Mucosa of descending colon (tissue), 3 donors: ENCODE data around the gene UBE2M. TPM values are rescaled to one million over a fixed set of nuclear protein-coding genes. Genes with fewer than 3 reads are reported as not detected.
A peak's percentile ranks its signal among the peaks of the same experiment; 100 is the strongest.

Source experiments
- ATAC-seq: fragments of 200-7000 bp; cut with Tn5 transposase; one replicate; pipeline ENCODE4 v1.9.1; 2020; ENCODE audit warnings: mild to moderate bottlenecking, moderate library complexity
- DNase-seq, 3 donors: peaks; one replicate each; pipeline ENCODE4 v3.0.0-alpha.2; 2020
- H3K36me3 ChIP-seq: fragments of 200-600 bp; one replicate; pipeline ENCODE4 v1.8.0; 2021; ENCODE audit warnings: low read depth, mild to moderate bottlenecking
- H3K4me1 ChIP-seq: fragments of 200-600 bp; one replicate; pipeline ENCODE4 v1.8.0; 2021; ENCODE audit warnings: low read depth, mild to moderate bottlenecking
- H3K4me3 ChIP-seq: fragments of 200-600 bp; one replicate; pipeline ENCODE4 v1.8.0; 2021; ENCODE audit warnings: mild to moderate bottlenecking
- H3K9me3 ChIP-seq: fragments of 200-600 bp; one replicate; pipeline ENCODE4 v1.8.0; 2021; ENCODE audit warnings: mild to moderate bottlenecking
- intact Hi-C, 2 donors: fragments of 100-400 bp; cut with DNase I in 1 of 2; cut with micrococcal nuclease in 1 of 2; formaldehyde crosslinking; loops; one replicate each; pipeline versions ENCODE4 v1.11.0 to v1.11.1; 2022; cut with DNase I, micrococcal nuclease
- total RNA-seq, 3 donors: library from RNA; stranded (reverse); fragmentation: NEBNext Ultra II Directional in 2 of 3; extraction: Animal tissue kit (Norgen Biotek cat#: 25700) in 2 of 3; gene quantifications; one replicate each; pipeline versions ENCODE4 v1.2.1 to v1.2.4, GENCODE V29; 2021 to 2023
- TF ChIP-seq, protein P1 (sequence below): fragments of 200-600 bp; IDR thresholded peaks from one replicate; pipeline ENCODE4 v1.8.0; 2022; ENCODE audit warnings: antibody characterized with exemption, mild to moderate bottlenecking
- donor health status: DM: no; HTN: no; CAD: no; lungs with moderate emphysema.
- donor health status: DM: no; HTN: no; CAD: no.
- donor health status: DM: no; HTN: yes; CAD: no.

UBE2M gene
- total RNA-seq, 3 donors from 2014 or later = 49.4 to 101 (median 66.7) TPM

DNA sequence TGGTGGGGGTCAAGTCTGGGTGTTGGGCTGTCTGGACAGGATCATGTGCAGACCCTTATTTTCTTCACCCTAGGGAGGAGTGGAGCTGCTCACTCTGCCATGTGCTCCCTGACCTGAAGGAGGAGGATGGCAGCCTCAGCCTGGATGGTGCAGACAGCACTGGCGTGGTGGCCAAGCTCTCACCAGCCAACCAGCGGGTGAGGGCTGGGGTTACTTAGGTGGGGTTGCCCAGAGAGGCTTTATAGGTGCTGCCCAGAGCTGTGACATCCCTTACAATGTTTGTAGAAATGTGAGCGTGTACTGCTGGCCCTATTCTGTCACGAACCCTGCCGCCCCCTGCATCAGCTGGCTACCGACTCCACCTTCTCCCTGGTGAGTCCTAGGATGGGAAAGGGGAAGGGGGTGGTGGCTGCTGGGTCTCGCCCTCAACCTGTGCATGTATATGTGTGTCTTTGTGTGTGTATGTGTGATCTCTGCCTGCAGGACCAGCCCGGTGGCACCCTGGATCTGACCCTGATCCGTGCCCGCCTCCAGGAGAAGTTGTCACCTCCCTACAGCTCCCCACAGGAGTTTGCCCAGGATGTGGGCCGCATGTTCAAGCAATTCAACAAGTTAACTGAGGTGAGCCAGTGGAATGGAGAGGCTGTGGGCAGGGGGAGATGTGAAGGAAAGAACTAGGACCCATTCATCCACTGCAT lies 8.6 kb downstream of the UBE2M start:
- H3K36me3 ChIP-seq = peaks cover 35% of the 10 kb centered on the region
- DNase-seq (peak in 1 of 3 donors; percentile 36), ATAC-seq (no peak)
- intact Hi-C loops = no loop called here
- no peak overlapping the region for H3K4me3 ChIP-seq
- H3K9me3 ChIP-seq = no peaks in the 10 kb centered on the region
- peaks cover 20% of the 10 kb centered on the region for H3K4me1 ChIP-seq
- TF ChIP-seq, protein P1, sequence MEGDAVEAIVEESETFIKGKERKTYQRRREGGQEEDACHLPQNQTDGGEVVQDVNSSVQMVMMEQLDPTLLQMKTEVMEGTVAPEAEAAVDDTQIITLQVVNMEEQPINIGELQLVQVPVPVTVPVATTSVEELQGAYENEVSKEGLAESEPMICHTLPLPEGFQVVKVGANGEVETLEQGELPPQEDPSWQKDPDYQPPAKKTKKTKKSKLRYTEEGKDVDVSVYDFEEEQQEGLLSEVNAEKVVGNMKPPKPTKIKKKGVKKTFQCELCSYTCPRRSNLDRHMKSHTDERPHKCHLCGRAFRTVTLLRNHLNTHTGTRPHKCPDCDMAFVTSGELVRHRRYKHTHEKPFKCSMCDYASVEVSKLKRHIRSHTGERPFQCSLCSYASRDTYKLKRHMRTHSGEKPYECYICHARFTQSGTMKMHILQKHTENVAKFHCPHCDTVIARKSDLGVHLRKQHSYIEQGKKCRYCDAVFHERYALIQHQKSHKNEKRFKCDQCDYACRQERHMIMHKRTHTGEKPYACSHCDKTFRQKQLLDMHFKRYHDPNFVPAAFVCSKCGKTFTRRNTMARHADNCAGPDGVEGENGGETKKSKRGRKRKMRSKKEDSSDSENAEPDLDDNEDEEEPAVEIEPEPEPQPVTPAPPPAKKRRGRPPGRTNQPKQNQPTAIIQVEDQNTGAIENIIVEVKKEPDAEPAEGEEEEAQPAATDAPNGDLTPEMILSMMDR = no peak

DNA sequence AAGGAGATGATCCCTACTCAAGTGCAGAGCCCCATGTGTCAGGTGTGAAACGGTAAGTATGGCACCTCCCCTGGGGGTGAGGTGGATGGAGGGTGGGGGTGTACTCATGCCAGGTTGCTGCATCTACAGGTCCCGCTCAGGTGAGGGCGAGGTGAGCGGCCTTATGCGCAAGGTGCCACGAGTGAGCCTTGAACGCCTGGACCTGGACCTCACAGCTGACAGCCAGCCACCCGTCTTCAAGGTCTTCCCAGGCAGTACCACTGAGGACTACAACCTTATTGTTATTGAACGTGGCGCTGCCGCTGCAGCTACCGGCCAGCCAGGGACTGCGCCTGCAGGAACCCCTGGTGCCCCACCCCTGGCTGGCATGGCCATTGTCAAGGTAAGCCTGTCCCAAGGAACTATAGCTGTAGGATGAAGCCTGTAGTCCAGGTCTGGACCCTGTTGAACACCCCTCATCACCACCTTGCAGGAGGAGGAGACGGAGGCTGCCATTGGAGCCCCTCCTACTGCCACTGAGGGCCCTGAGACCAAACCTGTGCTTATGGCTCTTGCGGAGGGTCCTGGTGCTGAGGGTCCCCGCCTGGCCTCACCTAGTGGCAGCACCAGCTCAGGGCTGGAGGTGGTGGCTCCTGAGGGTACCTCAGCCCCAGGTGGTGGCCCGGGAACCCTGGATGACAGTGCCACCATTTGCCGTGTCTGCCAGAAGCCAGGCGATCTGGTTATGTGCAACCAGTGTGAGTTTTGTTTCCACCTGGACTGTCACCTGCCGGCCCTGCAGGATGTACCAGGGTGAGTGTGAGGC lies 9.3 kb downstream of the UBE2M start:
- Histone ChIP-seq H3K9me3 (no peaks in the 10 kb centered on the region), H3K4me3 (no peak overlapping the region), H3K36me3 (peaks cover 34% of the 10 kb centered on the region), H3K4me1 (peaks cover 17% of the 10 kb centered on the region)
- DNase-seq (peak in 1 of 3 donors; percentile 45), ATAC-seq (no peak)
- TF ChIP-seq, protein P1 = no peak
- intact Hi-C loops = no loop called here

DNA sequence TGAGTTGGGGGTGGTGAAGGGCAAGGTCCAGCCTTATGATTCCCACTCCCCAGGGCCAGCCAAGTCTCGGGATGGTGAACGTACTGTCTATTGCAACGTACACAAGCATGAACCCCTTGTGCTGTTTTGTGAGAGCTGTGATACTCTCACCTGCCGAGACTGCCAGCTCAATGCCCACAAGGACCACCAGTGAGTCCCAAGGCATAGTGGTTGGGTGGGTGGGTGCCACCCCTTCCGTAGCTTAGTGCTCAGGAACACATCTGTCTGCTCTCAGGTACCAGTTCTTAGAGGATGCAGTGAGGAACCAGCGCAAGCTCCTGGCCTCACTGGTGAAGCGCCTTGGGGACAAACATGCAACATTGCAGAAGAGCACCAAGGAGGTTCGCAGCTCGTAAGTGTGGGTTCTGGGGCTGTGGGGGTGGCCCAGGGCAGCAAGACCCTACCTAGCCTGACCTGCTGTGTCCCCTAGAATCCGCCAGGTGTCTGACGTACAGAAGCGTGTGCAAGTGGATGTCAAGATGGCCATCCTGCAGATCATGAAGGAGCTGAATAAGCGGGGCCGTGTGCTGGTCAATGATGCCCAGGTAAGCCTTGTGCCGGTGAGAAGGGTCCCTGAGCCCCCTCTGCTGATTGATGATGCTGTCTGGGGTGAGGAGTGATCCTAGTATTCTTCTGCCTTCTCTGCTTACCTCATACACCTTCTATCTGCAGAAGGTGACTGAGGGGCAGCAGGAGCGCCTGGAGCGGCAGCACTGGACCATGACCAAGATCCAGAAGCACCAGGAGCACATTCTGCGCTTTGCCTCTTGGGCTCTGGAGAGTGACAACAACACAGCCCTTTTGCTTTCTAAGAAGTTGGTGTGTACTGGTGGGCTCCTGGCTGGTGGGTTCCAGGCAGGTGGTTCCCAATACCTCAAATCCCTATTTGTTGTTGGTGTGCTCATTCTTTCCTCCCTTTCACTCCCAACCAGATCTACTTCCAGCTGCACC lies 10.8 kb downstream of the UBE2M start:
- Histone ChIP-seq H3K9me3 (no peaks in the 10 kb centered on the region), H3K4me3 (no peak overlapping the region), H3K4me1 (peaks cover 21% of the 10 kb centered on the region), H3K36me3 (peaks cover 34% of the 10 kb centered on the region)
- no peak for ATAC-seq
- no peak for DNase-seq
- intact Hi-C loops = no loop called here
- TF ChIP-seq, protein P1 = no peak

DNA sequence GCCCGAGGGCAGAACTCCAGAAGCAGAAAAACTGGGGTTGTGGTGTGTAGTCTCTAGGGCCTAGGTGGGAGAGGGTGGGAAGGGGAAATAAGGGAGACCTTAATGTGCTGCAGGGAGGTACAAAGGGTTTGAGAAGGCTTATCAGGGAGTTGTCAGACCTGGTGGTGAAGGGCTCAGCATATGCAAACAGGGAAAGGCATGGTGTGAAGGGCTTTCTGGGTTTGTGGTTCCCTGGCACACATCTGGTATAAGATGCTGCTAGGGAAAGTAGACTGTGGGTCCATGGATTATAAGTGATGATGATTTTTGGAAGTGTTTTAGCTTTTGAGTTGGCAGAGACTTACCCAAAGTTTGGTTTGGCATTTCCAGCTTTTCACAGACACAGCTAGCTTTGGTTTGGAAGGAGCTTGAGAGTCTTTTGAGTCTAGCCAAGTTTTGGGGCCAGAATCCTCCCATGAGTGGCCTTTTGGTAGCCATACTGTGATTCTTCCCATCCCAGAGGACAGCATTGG lies 12.3 kb downstream of the UBE2M start:
- no peaks in the 10 kb centered on the region for H3K9me3 ChIP-seq
- peaks cover 32% of the 10 kb centered on the region for H3K36me3 ChIP-seq
- intact Hi-C loops = no loop called here

More for the DNA sequence above, 12.3 kb downstream of the UBE2M start:
- TF ChIP-seq, protein P1 = no peak
- H3K4me1 ChIP-seq = peaks cover 21% of the 10 kb centered on the region
- no peak for ATAC-seq
- DNase-seq = no peak
- no peak overlapping the region for H3K4me3 ChIP-seq
